ENCODE measurements around the gene ZNF660. TPM values are rescaled to one million over a fixed set of nuclear protein-coding genes. Genes with fewer than 3 reads are reported as not detected.
"Not testable (repeated sequence)": the region's sequence is repeated elsewhere in the genome, so short reads cannot be mapped to it uniquely, and the experiment has no call there.

The ZNF660 gene
- total RNA-seq (2014; rRNA removed; shearing (Covaris generic)): 1.1 and 6.3 TPM in 2 replicates

- in situ Hi-C loops (cut with HindIII; ENCODE audit: low sequenced_read_pairs): no loop called here
- DNase-seq (ENCODE audit: low spot score): peak; percentile 94
Observed at GRCh38 chr3:44584646-44585501, at the start of gene ZNF660. TSS of gene ZNF660 (plus strand) at chr3:44584964. CDS start at chr3:44594194, 9,230 bp downstream.

GRCh38 chr3:44535364-44535763, 49.4 kb upstream of the ZNF660 start:
- no peak for DNase-seq (ENCODE audit: low spot score)
- in situ Hi-C loops (cut with HindIII; ENCODE audit: low sequenced_read_pairs): loop anchor here (25.0 kb wide), 1 partner anchor 223 kb away; no protein-coding TSS in a partner anchor

- not testable (repeated sequence) for DNase-seq (ENCODE audit: low spot score)
- in situ Hi-C loops (cut with HindIII; ENCODE audit: low sequenced_read_pairs): loop anchor here (25.0 kb wide), 1 partner anchor 233 kb away; no protein-coding TSS in a partner anchor
Observed at GRCh38 chr3:44544811-44545210, 40.0 kb upstream of the ZNF660 start.

- peak; percentile 80 for DNase-seq (ENCODE audit: low spot score)
- in situ Hi-C loops (cut with HindIII; ENCODE audit: low sequenced_read_pairs): no loop called here
Observed at GRCh38 chr3:44554626-44555592, 29.9 kb upstream of the ZNF660 start, which contains the start of gene ZKSCAN7. TSS of gene ZKSCAN7 (plus strand) at chr3:44555193. CDS start at chr3:44557048, 1,855 bp downstream.

GRCh38 chr3:44555723-44556122, 29.0 kb upstream of the ZNF660 start:
- in situ Hi-C loops (cut with HindIII; ENCODE audit: low sequenced_read_pairs): no loop called here
- DNase-seq (ENCODE audit: low spot score): peak; percentile 37

GRCh38 chr3:44557074-44557473, 27.7 kb upstream of the ZNF660 start:
- in situ Hi-C loops (cut with HindIII; ENCODE audit: low sequenced_read_pairs): no loop called here
- DNase-seq (ENCODE audit: low spot score): no peak

- in situ Hi-C loops (cut with HindIII; ENCODE audit: low sequenced_read_pairs): no loop called here
- DNase-seq (ENCODE audit: low spot score): no peak
Observed at GRCh38 chr3:44561076-44561475, 23.7 kb upstream of the ZNF660 start.

- DNase-seq (ENCODE audit: low spot score): no peak
- in situ Hi-C loops (cut with HindIII; ENCODE audit: low sequenced_read_pairs): no loop called here
Observed at GRCh38 chr3:44562147-44562546, 22.6 kb upstream of the ZNF660 start.

GRCh38 chr3:44568561-44568960, 16.2 kb upstream of the ZNF660 start:
- in situ Hi-C loops (cut with HindIII; ENCODE audit: low sequenced_read_pairs): no loop called here
- DNase-seq (ENCODE audit: low spot score): no peak

- in situ Hi-C loops (cut with HindIII; ENCODE audit: low sequenced_read_pairs): no loop called here
- no peak for DNase-seq (ENCODE audit: low spot score)
Observed at GRCh38 chr3:44571024-44571423, 13.7 kb upstream of the ZNF660 start.

GRCh38 chr3:44576613-44577012, 8.2 kb upstream of the ZNF660 start:
- DNase-seq (ENCODE audit: low spot score): no peak
- in situ Hi-C loops (cut with HindIII; ENCODE audit: low sequenced_read_pairs): no loop called here

- in situ Hi-C loops (cut with HindIII; ENCODE audit: low sequenced_read_pairs); DNase-seq (ENCODE audit: low spot score): not testable (repeated sequence)
Observed at GRCh38 chr3:44577354-44577952, 7.3 kb upstream of the ZNF660 start.

GRCh38 chr3:44578316-44578715, 6.4 kb upstream of the ZNF660 start:
- DNase-seq (ENCODE audit: low spot score); in situ Hi-C loops (cut with HindIII; ENCODE audit: low sequenced_read_pairs): not testable (repeated sequence)

GRCh38 chr3:44578924-44579515, 5.7 kb upstream of the ZNF660 start:
- DNase-seq (ENCODE audit: low spot score); in situ Hi-C loops (cut with HindIII; ENCODE audit: low sequenced_read_pairs): not testable (repeated sequence)

- DNase-seq (ENCODE audit: low spot score); in situ Hi-C loops (cut with HindIII; ENCODE audit: low sequenced_read_pairs): not testable (repeated sequence)
Observed at GRCh38 chr3:44579749-44580148, 5.0 kb upstream of the ZNF660 start.

GRCh38 chr3:44580971-44581370, 3.8 kb upstream of the ZNF660 start:
- DNase-seq (ENCODE audit: low spot score); in situ Hi-C loops (cut with HindIII; ENCODE audit: low sequenced_read_pairs): not testable (repeated sequence)

- no peak for DNase-seq (ENCODE audit: low spot score)
- in situ Hi-C loops (cut with HindIII; ENCODE audit: low sequenced_read_pairs): no loop called here
Observed at GRCh38 chr3:44596621-44597020, 11.9 kb downstream of the ZNF660 start.

GRCh38 chr3:44601749-44602148, 17.0 kb downstream of the ZNF660 start:
- no peak for DNase-seq (ENCODE audit: low spot score)
- in situ Hi-C loops (cut with HindIII; ENCODE audit: low sequenced_read_pairs): no loop called here

- no peak for DNase-seq (ENCODE audit: low spot score)
- in situ Hi-C loops (cut with HindIII; ENCODE audit: low sequenced_read_pairs): no loop called here
Observed at GRCh38 chr3:44612678-44613077, 27.9 kb downstream of the ZNF660 start.

Measured in G401 (cell line).